Hematopoietic multipotent progenitor cell treated with erythropoietin and hydrocortisone succinate and interleukin-3 and kit ligand, for 15 days (in vitro differentiated cells): ENCODE results near the gene FMNL2.
"Not testable (repeated sequence)": the region's sequence is repeated elsewhere in the genome, so short reads cannot be mapped to it uniquely, and the experiment has no call there.

Experiments used
- DNase-seq: peaks from one replicate; pipeline ENCODE4 v3.0.0-alpha.2; 2015; ENCODE audit warnings: low spot score

FMNL2 gene

DNA sequence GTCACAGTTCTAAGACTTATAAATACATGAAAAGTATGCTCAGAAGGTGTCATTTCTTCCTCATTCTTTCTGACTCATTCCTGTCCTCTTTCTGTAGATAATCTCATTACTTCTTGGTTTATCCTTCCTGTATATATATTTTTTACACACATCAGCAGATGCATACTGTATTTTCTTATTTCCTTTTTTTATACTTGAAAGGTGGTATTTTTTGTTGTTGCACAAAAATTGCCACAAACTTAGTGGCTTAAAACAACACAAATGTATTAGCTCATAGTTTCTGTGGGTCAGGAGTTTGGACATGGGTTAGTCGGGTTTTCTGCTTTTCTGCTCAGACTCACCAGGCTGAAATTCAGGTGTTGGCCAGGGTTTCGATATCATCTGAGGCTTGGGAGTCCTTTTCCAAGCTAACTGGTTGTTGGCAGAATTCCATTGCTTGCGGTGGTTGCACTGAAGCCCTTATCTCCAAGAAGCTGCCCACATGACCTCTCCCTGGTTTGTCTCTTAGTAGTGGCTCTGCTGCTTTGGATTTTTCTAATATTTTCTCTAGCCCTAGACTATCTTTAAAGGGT is 162.6 kb downstream of the FMNL2 start:
- DNase-seq, result peak; percentile 45

DNA sequence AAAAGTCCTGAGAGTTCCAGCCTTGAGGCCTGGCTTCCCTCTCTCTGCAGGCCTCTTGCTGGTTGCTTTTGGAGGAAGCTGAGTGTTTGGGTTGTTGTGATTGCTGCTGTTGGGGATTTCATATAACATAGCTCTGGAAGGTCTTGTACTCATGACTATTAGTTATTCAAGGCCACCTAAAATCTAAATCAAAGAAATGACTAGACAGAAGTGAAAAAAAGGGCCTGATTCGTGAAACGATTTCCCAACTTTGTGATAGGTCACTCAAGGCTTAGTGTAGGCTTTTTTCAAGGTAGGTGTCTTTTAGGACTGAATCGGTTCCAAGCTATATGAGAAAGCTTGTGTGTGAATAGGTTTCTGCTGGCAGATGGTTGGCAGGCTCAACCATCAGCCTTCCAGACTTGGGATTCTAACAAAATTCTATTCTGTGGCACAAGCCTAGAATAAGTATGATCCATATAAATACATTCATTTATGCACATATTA is 164.4 kb downstream of the FMNL2 start:
- no peak for DNase-seq

DNA sequence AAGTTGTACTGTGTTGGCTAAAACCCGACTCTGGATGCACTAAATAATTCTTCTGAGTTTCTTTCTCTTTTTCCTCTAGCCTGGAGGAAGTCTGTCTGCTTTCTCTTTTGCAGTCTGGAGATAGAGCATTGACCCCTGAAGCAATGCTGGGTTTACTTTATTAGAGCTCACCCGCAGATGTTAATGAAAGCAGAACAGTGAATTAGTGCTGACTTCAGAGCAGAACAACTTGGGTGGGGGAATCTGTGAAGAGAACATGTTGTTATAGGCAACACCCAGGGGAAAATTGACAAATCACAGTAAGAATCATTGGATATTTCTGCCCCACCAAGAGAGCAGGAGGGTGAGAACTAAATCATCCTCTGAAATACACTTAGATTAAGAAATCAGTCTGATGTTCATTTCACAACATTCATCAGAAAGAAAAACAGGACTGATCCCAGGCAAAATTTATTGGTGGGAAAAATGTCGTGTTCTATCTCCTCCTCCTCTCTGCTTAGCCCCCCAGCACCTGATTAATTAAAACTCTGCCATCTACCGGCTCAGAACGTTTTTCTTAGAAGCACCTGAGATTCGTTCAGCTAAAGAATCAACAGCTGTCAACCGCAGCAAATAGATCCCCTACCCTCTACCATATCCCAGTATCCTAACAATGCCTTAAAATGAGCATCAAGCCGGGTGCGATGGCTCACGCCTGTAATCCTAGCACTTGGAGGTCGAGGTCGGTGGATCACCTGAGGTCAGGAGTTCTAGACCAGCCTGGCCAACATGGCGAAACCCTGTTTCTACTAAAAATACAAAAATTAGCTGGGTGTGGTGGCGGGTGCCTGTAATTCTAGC is 165.1 kb downstream of the FMNL2 start:
- DNase-seq, result no peak

DNA sequence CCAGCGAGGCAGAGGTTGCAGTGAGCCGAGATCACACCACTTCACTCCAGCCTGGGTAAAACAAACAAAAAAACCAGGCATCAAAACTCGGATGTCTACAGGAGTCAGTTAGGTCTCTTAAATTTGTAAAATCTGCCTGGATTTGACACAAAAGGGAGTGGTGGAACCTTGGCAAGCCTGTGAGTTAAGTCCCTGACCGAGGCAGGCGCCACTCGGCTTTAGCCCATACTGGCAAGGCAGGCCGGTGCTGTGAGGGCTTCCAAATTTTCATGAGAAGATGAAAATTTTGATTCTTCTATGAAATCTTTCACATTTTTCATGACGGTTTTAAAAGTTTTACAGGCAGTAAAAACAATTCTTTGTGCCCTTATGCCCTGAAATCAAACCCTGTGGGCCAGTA is 165.8 kb downstream of the FMNL2 start:
- no peak for DNase-seq

DNA sequence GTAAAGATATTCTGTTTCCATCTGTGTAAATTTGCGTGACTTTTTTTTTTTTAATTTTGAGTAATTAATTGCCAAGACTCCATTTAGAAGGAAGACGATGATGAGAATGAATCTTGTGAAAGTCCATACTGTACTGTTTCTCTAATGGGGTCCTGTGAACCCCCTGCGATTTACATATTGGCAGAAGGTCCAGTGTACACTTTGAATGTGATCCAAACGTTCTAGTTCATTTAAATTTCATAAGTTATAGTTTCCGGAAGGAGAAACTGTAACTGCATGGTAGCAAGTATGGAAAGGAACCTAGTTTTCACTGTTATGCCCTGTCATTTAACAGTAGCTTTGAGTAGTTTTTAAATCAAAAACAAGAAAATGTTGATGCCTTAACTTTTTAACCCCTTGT is 166.7 kb downstream of the FMNL2 start:
- DNase-seq, result no peak

DNA sequence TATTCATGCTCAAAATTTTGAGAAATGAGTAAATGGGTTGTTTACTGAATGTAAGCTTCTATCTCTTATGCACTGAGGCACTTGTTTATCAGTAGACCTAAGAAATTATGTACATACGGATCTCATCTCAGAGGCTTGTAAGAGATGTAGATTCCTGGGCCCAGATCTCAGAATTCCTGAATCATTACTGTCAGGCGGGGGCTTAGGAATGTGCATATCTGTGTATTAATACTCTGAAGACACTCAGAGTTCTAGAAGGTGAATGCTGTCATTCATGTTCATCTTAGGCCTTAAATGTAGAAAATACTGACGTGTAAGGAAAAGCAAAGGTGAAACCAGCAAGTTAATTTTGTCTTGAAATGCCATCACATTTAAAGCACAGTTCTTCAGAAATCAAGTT is 169.6 kb downstream of the FMNL2 start:
- no peak for DNase-seq

DNA sequence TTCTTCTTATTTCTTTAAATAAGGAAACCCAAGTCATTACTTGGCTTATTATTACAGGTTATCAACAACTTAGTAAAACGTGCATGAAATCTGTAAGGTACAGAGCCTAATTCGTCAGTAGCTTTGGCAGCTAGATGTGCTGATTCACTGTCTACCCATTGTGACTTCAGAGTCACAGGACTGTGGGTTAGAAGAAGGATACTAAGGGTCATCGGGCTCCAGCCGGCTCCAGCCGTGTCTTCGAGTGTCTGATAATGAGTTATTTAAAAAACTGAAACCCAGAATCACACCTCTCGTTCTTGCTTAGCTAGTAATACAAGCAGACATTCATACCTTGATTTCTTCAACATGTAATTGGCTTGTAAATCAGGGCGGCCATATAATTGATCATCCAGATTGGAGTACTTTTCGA is 170.5 kb downstream of the FMNL2 start:
- no peak for DNase-seq

DNA sequence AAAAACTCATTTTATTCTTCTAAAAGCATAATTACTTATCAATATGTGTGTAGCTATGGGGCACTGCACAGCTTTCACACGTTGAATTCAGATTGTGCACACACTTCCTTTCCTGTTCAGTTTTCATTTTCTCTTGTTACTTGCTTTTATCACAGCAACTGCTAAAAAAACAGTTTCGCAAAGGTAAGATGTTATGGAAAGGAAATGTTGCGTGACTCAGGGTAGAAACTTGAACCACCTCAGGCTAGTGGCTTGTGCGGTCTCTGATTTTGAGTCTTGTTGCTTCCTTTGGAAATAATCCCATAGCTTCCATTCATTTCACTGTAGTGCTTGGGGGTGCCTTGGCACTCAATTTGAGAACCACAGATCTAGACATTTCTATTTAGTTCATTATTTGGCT is 171.9 kb downstream of the FMNL2 start:
- no peak for DNase-seq

DNA sequence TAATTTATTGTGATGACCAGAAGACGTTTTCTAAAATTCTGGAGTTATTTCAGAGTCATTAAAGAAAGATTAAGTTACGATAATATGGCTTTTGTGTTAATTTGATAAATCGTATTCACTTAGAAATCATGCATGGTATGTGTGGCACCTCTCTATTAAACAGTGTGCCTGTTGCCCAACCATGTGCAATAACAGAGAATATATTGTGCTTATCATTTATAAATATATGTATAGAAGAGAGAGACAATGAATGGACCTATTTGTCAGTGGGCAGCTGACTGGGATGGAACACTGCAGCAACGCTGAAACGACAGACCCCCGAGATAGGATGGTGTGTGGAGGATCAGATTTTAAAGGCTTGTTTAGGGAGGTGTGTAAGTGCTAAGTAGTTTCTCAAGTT is 172.9 kb downstream of the FMNL2 start:
- no peak for DNase-seq

DNA sequence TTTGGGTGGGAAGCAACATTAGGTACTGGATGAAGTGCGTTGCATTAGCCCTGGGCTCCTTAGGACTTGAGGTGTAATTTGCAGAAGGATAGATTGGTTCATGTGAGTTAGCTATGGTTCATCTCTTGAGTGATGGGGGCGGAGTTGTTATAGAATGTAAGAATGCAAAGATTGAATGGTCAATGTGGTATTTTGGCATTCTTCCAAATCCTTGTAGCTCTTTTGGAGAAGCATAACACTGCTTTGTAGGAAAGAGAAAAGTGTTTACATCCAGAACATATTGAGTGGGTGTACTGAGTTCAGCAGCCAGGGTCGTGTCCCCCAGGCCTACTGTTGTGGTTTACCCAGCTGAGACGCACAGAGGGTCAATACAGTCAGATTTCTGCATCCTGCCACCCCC is 173.5 kb downstream of the FMNL2 start:
- DNase-seq, result no peak

DNA sequence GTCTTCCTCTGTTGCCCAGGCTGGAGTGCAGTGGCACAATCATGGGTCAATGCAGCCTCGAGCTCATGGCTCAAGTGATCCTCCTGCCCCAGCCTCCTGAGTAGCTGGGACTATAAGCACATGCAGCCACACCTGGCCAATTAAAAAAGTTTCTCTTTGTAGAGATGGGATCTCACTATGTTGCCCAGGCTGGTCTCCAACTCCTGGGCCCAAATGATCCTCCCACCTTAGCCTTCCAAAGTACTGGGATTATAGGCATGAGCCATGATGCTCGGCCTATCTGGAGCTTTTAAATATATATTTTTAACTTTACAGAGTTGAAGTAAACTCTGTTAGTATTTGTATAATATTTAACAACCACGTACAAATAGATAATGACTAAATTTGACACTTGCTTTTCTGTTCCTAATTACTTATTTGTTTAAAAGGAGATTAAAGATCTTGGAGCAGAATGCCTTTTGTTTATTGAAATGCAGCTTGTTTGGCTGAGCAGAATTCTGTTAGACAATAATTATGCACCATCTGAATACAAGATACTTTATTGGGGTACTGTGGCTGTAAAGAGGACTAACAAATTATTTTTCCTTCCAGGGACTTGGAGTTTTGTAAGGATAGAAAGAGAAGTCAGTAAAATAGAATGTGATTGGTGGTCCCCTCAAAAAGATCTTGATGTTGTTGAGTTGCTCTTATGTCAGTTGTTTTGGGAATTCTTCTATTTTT is 175.0 kb downstream of the FMNL2 start:
- no peak for DNase-seq

DNA sequence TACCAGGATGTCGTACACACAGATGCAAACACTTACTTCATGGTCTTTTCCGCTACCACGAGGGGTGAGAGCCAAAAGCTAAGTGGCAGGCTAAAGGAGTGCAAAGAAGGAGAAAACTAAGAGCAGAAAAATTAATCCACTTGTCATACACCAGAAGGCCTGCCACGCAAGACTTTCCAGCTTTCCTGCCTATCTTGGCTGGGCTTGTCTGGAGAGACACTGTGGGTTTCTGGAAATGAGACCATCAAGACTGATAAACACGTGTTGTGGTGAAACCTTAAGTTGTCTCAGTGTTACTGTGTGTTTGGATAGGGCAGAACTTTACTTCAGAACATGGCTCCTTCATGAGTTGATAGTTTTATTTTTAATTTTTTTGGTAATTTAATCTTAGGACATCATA is 175.6 kb downstream of the FMNL2 start:
- no peak for DNase-seq

DNA sequence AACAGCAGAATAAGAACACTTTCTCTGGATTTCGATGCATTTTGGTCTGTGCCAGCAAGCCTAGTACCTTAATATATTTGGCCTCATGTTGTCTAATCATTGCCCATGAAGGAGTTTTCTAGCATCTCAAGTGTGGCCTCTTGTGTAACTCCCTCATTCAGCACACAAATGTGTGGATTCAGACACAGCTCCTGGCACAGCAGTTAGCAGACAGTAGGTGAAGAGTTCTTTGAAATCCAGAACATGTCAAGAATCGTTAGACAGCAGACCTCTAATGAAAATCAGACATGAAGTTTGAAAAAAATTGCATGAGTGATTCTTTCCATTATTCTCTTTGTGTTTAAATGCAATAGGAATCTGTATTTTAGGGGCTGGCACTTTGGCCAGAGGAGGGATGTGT is 177.0 kb downstream of the FMNL2 start:
- no peak for DNase-seq

DNA sequence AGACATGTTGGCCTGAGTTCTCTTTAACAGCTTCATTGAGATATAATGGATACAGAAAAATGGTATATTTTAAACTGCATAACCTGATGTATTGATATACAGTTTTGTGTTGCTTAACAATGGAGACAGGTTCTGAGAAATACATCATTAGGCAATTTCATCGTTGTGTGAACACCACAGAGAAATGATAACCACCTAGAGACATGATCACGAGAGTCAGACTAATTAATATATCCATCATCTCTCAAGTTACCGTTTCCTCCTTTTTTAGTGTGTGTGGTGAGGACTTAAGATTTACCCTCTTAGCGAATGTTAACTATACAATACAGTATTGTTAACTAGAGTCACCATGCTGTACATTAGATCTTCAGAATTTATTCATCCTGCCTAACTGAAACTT is 178.1 kb downstream of the FMNL2 start:
- no peak for DNase-seq

DNA sequence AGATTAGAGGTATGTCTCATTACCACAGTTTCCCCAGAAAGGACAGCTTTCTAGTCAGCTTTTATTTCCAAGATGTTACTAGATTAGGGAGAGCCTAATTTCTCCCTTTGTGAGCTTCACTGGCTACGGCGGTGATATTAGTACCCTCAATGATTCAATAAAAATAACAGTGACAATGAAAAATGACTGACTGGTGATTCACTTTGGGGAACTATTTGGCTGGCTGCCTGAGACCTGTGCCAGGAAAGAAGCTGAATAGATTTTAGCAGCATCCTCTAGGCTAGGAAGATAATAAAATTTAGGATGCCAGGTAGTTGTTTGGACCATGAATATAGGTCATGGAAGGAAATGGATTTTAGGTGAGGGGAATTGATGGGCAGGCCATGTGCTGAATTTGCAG is 178.7 kb downstream of the FMNL2 start:
- peak; percentile 8 for DNase-seq

DNA sequence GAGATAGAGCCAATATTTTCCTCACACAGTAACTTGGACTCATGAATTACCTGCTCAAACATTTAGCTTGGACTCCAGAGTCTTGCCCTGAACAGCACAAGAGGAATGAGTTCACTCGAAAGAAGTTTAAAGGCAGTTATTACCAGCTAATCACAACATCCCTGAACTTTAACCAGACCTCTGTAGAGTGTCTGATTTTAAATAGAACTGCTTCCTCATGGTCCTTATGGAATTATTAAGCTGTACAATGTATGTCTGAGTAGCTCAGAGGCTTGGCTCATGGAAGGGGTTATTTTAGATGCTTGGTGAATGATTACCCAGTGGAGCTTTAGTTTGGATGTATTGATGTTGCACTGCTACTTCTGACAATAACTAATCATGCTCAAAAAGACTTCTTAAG is 183.1 kb downstream of the FMNL2 start:
- DNase-seq, result no peak

DNA sequence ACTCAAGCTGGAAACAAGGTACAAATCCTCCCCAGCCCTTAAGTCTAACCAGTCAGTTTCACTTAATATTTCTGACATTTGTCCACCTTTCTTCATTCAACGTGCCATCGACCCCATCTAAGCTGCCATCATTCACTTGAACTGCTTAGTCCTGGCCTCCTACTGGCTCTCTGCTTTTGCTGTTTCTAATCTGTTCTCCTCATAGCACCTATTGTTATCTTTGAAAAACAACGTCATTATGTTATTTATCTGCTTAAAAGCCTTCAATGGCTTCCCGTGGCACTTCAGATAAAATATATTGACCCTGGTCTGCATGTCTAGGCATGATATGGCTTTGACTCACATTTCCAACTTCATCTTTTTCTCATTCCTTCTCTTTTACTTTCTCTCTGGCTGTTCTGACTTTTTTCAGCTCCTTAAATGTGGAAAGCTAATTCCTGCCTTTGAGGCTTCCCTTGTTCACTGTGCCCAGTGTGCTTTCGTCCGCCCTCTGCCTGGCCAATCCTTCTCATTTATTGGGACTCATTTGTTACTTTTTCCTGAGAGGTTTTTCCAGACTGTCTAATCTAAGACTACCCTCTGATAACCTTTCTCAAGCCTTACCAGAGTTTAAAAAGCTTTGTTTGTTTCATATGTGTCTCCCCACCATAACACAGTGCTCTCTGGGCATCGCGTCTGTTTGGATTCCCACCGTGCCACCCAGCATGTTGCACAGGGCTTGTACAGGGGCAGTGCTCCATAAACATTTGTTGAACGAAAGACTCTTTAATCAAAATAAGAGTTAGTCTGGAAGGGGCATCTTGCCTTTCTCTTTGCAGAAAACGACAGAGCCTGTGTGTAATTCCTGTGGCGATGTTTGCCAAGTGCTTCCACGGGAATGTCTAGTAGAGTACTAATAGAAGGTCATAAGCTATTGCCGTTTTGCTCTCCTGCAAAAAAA is 183.9 kb downstream of the FMNL2 start:
- no peak for DNase-seq

DNA sequence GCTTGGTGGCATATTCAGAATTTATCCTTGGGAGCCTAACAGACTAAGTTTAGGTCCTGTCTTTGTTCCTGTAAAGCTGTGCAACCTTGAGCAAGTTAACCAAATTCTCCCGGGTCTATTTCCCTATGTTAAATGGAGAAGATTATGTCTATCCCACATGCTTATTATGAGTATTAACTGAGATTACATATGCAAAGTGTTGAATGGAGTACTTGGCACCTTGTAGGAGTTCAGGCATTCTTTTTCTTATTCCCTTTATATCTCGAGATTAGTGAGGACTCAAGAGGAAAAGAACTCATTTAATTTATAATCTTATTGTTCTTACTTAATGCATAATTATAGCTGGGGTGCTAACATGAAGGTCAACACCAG is 184.6 kb downstream of the FMNL2 start:
- DNase-seq, result no peak

DNA sequence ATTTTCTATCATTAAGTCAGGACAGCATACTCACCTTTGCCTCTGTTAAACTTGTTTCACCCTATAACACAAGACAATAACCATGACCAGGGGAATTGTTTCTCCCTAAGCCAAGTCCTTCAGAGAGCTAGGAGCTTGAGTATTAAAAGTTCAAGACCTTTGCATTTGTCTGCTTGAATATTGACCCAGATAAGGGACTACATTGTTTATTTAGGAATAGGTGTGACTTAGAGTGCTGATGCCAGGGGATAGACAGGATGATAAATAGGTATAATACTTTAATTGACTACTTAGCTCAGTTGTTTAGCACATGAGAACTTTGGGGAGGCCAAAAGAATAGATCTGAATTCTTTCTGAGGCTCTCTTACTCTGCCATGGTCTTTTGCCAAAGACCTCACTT is 185.8 kb downstream of the FMNL2 start:
- DNase-seq, result no peak

DNA sequence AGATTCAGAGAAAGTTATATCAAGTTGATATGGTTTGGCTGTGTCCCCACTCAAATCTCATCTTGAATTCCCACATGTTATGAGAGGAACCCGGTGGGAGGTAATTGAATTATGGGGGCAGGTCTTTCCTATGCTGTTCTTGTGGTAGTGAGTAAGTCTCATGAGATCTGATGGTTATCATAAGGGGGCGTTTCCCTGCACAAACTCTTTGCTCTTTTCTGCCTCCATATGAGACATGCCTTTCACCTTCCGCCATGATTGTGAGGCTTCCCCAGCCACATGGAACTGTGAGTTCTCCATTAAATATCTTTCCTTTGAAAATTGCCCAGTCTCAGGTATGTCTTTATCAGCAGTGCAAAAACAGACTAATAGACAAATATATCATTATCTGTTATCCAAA is 187.5 kb downstream of the FMNL2 start:
- not testable (repeated sequence) for DNase-seq

DNA sequence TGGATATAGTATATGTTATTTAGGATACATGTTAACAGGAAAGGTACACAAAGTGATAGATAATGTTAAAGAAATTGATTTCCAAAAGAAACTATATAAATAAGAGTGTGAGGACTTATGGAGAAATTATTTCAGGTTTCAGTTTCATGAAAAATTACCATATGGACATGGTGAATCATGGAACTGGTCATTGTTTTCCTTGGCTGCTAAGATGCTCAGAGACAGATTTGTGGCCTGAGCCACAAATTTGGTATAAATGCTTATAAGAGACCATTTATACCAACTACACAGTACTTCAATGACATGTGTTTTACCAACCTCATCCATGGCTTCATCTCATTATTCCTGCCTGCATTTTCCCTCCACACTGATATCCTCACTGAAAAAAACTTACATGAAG is 188.1 kb downstream of the FMNL2 start:
- no peak for DNase-seq

DNA sequence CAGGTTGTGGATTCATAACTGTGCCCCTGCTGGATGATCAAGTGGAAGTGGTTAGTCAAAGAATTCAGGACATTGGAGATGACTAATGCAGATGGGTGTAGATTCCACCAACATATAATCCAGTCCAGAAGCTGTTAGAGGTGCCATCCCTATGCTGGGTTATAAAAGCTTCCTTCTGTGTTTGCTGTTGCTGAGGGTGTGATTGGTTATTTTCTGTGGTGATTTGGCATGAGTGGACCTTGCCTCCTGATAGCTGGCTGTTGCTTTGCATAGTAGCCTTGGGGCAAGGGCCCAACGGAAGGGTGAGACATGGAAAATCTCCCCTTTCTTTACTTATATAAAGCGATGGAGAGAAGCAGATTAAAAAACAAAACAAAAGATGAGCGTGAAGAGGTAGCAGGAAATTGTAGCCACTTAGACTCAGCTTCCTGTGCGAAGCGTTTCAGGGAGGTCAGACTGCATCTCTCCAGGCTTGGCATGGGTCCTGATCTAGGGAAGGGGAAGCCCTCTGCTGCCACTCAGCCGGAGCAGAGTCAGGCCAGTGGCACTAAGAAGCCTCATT is 190.4 kb downstream of the FMNL2 start:
- DNase-seq, result no peak
